GM23338 (cell line): ENCODE measurements around the gene STK24. TPM values are rescaled to one million over a fixed set of nuclear protein-coding genes. Genes with fewer than 3 reads are reported as not detected.

Source experiments
- ATAC-seq: fragments of 200-7000 bp; cut with Tn5 transposase; 3 replicates; pipeline ENCODE4 v1.9.1; 2020
- DNase-seq: peaks from one replicate; pipeline ENCODE4 v3.0.0-alpha.2; 2015; ENCODE audit warnings: low spot score
- H2AFZ ChIP-seq: fragments of 200-600 bp; sonication (generic); 2 replicates; pipeline ENCODE4 v1.8.0; 2016; ENCODE audit warnings: antibody characterized with exemption, mild to moderate bottlenecking, moderate library complexity
- H3F3A ChIP-seq: fragments of 200-600 bp; sonication (generic); replicated peaks from 2 replicates; pipeline ENCODE4 v1.8.0; 2017; ENCODE audit warnings: antibody characterized with exemption, mixed run types, low read depth
- H3K27ac ChIP-seq: fragments of 200-600 bp; sonication (generic); 2 replicates; pipeline ENCODE4 v1.6.1; 2016; ENCODE audit warnings: low read depth
- H3K27me3 ChIP-seq: fragments of 200-600 bp; sonication (generic); 2 replicates; pipeline ENCODE4 v1.8.0; 2016; ENCODE audit warnings: mild to moderate bottlenecking, mixed run types, moderate library complexity; ENCODE audit not compliant: insufficient read depth
- H3K36me3 ChIP-seq: fragments of 200-600 bp; sonication (generic); 2 replicates; pipeline ENCODE4 v1.8.0; 2016; ENCODE audit warnings: mild to moderate bottlenecking; ENCODE audit not compliant: insufficient read depth
- H3K4me1 ChIP-seq: fragments of 200-600 bp; sonication (generic); 2 replicates; pipeline ENCODE4 v1.8.0; 2016; ENCODE audit warnings: mild to moderate bottlenecking, moderate library complexity; ENCODE audit not compliant: insufficient read depth
- H3K4me2 ChIP-seq: fragments of 200-600 bp; sonication (generic); 2 replicates; pipeline ENCODE4 v1.7.1; 2017; ENCODE audit warnings: mixed run types
- H3K4me3 ChIP-seq: fragments of 200-600 bp; sonication (generic); 2 replicates; pipeline ENCODE4 v1.6.1; 2016; ENCODE audit warnings: mixed run types
- H3K79me2 ChIP-seq: fragments of 200-600 bp; sonication (generic); replicated peaks from 2 replicates; pipeline ENCODE4 v1.8.0; 2017; ENCODE audit warnings: mild to moderate bottlenecking; ENCODE audit not compliant: insufficient read depth
- H3K9me2 ChIP-seq: fragments of 200-600 bp; sonication (generic); 2 replicates; pipeline ENCODE4 v1.8.0; 2017; ENCODE audit not compliant: insufficient read depth
- H4K20me1 ChIP-seq: fragments of 200-600 bp; sonication (generic); replicated peaks from 2 replicates; pipeline ENCODE4 v1.8.0; 2017; ENCODE audit warnings: mild to moderate bottlenecking; ENCODE audit not compliant: insufficient read depth
- H3K27ac Mint-ChIP-seq: 2 replicates; pipeline ENCODE4 v1.8.0; 2020; ENCODE audit warnings: inconsistent platforms, mild to moderate bottlenecking, moderate library complexity, mixed read lengths
- H3K27me3 Mint-ChIP-seq: 3 replicates; pipeline ENCODE4 v1.8.0; 2022; ENCODE audit warnings: low read depth, mild to moderate bottlenecking, moderate library complexity, mixed read lengths, inconsistent platforms; ENCODE audit not compliant: insufficient read depth, poor library complexity
- H3K36me3 Mint-ChIP-seq: 3 replicates; pipeline ENCODE4 v1.8.0; 2021; ENCODE audit warnings: low read depth, mild to moderate bottlenecking, inconsistent platforms, moderate library complexity, mixed read lengths
- H3K4me1 Mint-ChIP-seq: 3 replicates; pipeline ENCODE4 v1.8.0; 2020; ENCODE audit warnings: mild to moderate bottlenecking, inconsistent platforms, mixed read lengths
- H3K4me3 Mint-ChIP-seq: 3 replicates; pipeline ENCODE4 v1.8.0; 2021; ENCODE audit warnings: moderate library complexity, mild to moderate bottlenecking, inconsistent platforms, mixed read lengths
- H3K9me3 Mint-ChIP-seq: 3 replicates; pipeline ENCODE4 v1.8.0; 2020; ENCODE audit warnings: moderate library complexity, mild to moderate bottlenecking, inconsistent platforms, mixed read lengths
- CREB1 ChIP-seq: fragments of 250-450 bp; sonication (Bioruptor Pico); IDR thresholded peaks from 2 replicates; pipeline ENCODE4 v1.5.0; 2020; ENCODE audit warnings: low read depth, mild to moderate bottlenecking, moderate library complexity
- EZH2 ChIP-seq: fragments of 200-600 bp; sonication (generic); IDR thresholded peaks from one replicate; pipeline ENCODE4 v1.8.0; 2017; ENCODE audit warnings: antibody characterized with exemption, mild to moderate bottlenecking, low read depth; ENCODE audit not compliant: unreplicated experiment
- JUNB ChIP-seq: IDR thresholded peaks from one replicate; pipeline ENCODE4 v1.6.1; 2016; ENCODE audit warnings: antibody characterized with exemption; ENCODE audit not compliant: unreplicated experiment
- NANOG ChIP-seq: IDR thresholded peaks from 2 replicates; pipeline ENCODE4 v1.6.1; 2016; ENCODE audit warnings: antibody characterized with exemption, borderline replicate concordance
- POLR2AphosphoS5 ChIP-seq: IDR thresholded peaks from 2 replicates; pipeline ENCODE4 v1.6.1; 2016; ENCODE audit warnings: antibody characterized with exemption, low read depth
- STAT1 ChIP-seq: IDR thresholded peaks from one replicate; pipeline ENCODE4 v1.6.1; 2016; ENCODE audit warnings: antibody characterized with exemption; ENCODE audit not compliant: unreplicated experiment
- ZNF114 ChIP-seq: fragments of 250-450 bp; sonication (Bioruptor Pico); IDR thresholded peaks from 2 replicates; pipeline ENCODE4 v1.5.0; 2020; ENCODE audit warnings: mild to moderate bottlenecking, moderate library complexity
- ZNF331 ChIP-seq: fragments of 250-450 bp; sonication (Bioruptor Pico); IDR thresholded peaks from 2 replicates; pipeline ENCODE4 v1.5.0; 2020; ENCODE audit warnings: low read depth, mild to moderate bottlenecking, moderate library complexity
- polyA plus RNA-seq: library from polyadenylated mRNA; unstranded; fragments of >200 nt; fragmentation: Nextera tagmentation; extraction: Ambion mirVana; gene quantifications from 2 replicates; pipeline ENCODE4 v1.2.1, GENCODE V29; 2016
- total RNA-seq: library from RNA; depleted of rRNA; stranded (reverse); fragments of >200 nt; shearing (Covaris generic); gene quantifications from 2 replicates; pipeline ENCODE4 v1.2.3, GENCODE V29; 2014
- TF ChIP-seq, protein P1 (sequence below): IDR thresholded peaks from one replicate; pipeline ENCODE4 v1.6.1; 2018; ENCODE audit warnings: antibody characterized with exemption; ENCODE audit not compliant: unreplicated experiment
- TF ChIP-seq, protein P2 (sequence below): IDR thresholded peaks from 2 replicates; pipeline ENCODE4 v1.6.1; 2016; ENCODE audit warnings: antibody characterized with exemption
- TF ChIP-seq, protein P3 (sequence below): fragments of 250-450 bp; sonication (Bioruptor Pico); IDR thresholded peaks from 2 replicates; pipeline ENCODE4 v1.5.0; 2020; ENCODE audit warnings: mild to moderate bottlenecking, moderate library complexity

STK24 gene
- total and polyA plus RNA-seq, 2 experiments from 2014 or later: 56.5 to 144 TPM

- TF ChIP-seq ZNF114 (CRISPR knock-in tag) (no peak), POLR2AphosphoS5 (no peak), CREB1 (CRISPR knock-in tag) (no peak)
- TF ChIP-seq, protein P1, sequence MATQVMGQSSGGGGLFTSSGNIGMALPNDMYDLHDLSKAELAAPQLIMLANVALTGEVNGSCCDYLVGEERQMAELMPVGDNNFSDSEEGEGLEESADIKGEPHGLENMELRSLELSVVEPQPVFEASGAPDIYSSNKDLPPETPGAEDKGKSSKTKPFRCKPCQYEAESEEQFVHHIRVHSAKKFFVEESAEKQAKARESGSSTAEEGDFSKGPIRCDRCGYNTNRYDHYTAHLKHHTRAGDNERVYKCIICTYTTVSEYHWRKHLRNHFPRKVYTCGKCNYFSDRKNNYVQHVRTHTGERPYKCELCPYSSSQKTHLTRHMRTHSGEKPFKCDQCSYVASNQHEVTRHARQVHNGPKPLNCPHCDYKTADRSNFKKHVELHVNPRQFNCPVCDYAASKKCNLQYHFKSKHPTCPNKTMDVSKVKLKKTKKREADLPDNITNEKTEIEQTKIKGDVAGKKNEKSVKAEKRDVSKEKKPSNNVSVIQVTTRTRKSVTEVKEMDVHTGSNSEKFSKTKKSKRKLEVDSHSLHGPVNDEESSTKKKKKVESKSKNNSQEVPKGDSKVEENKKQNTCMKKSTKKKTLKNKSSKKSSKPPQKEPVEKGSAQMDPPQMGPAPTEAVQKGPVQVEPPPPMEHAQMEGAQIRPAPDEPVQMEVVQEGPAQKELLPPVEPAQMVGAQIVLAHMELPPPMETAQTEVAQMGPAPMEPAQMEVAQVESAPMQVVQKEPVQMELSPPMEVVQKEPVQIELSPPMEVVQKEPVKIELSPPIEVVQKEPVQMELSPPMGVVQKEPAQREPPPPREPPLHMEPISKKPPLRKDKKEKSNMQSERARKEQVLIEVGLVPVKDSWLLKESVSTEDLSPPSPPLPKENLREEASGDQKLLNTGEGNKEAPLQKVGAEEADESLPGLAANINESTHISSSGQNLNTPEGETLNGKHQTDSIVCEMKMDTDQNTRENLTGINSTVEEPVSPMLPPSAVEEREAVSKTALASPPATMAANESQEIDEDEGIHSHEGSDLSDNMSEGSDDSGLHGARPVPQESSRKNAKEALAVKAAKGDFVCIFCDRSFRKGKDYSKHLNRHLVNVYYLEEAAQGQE: no peak
- TF ChIP-seq, protein P2, sequence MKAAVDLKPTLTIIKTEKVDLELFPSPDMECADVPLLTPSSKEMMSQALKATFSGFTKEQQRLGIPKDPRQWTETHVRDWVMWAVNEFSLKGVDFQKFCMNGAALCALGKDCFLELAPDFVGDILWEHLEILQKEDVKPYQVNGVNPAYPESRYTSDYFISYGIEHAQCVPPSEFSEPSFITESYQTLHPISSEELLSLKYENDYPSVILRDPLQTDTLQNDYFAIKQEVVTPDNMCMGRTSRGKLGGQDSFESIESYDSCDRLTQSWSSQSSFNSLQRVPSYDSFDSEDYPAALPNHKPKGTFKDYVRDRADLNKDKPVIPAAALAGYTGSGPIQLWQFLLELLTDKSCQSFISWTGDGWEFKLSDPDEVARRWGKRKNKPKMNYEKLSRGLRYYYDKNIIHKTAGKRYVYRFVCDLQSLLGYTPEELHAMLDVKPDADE: no peak
These were observed 118.5 kb downstream of the STK24 start (continued) for GRCh38 chr13:98458431-98458830.

- Mint-ChIP-seq H3K36me3 (peaks cover 73% of the 10 kb centered on the region), H3K27ac (no peak overlapping the region), H3K4me1 (peaks cover 4% of the 10 kb centered on the region), H3K27me3 (peaks cover 6% of the 10 kb centered on the region), H3K9me3 (no peaks in the 10 kb centered on the region; the same call in 2 of the 3 replicates), H3K4me3 (no peak overlapping the region)
- no peaks in the 10 kb centered on the region for H3F3A ChIP-seq
- no peak overlapping the region for H3K4me3 ChIP-seq
- H3K27me3 ChIP-seq: no peaks in the 10 kb centered on the region
- H3K27ac ChIP-seq: no peak overlapping the region
- H3K4me2 ChIP-seq: no peak overlapping the region
- no peaks in the 10 kb centered on the region for H3K9me2 ChIP-seq
- no peak for ATAC-seq
- H3K79me2 ChIP-seq: peaks cover 5% of the 10 kb centered on the region; the same call in 1 of the 2 replicates
- no peak overlapping the region for H2AFZ ChIP-seq
- no peak for DNase-seq
- H4K20me1 ChIP-seq: peaks cover 5% of the 10 kb centered on the region
- peaks cover 2% of the 10 kb centered on the region for H3K4me1 ChIP-seq
- peaks cover 10% of the 10 kb centered on the region for H3K36me3 ChIP-seq
- TF ChIP-seq STAT1 (no peak), ZNF114 (CRISPR knock-in tag) (no peak), NANOG (no peak), EZH2 (no peak), ZNF331 (CRISPR knock-in tag) (no peak), JUNB (no peak), CREB1 (CRISPR knock-in tag) (no peak)
- TF ChIP-seq, protein P3, sequence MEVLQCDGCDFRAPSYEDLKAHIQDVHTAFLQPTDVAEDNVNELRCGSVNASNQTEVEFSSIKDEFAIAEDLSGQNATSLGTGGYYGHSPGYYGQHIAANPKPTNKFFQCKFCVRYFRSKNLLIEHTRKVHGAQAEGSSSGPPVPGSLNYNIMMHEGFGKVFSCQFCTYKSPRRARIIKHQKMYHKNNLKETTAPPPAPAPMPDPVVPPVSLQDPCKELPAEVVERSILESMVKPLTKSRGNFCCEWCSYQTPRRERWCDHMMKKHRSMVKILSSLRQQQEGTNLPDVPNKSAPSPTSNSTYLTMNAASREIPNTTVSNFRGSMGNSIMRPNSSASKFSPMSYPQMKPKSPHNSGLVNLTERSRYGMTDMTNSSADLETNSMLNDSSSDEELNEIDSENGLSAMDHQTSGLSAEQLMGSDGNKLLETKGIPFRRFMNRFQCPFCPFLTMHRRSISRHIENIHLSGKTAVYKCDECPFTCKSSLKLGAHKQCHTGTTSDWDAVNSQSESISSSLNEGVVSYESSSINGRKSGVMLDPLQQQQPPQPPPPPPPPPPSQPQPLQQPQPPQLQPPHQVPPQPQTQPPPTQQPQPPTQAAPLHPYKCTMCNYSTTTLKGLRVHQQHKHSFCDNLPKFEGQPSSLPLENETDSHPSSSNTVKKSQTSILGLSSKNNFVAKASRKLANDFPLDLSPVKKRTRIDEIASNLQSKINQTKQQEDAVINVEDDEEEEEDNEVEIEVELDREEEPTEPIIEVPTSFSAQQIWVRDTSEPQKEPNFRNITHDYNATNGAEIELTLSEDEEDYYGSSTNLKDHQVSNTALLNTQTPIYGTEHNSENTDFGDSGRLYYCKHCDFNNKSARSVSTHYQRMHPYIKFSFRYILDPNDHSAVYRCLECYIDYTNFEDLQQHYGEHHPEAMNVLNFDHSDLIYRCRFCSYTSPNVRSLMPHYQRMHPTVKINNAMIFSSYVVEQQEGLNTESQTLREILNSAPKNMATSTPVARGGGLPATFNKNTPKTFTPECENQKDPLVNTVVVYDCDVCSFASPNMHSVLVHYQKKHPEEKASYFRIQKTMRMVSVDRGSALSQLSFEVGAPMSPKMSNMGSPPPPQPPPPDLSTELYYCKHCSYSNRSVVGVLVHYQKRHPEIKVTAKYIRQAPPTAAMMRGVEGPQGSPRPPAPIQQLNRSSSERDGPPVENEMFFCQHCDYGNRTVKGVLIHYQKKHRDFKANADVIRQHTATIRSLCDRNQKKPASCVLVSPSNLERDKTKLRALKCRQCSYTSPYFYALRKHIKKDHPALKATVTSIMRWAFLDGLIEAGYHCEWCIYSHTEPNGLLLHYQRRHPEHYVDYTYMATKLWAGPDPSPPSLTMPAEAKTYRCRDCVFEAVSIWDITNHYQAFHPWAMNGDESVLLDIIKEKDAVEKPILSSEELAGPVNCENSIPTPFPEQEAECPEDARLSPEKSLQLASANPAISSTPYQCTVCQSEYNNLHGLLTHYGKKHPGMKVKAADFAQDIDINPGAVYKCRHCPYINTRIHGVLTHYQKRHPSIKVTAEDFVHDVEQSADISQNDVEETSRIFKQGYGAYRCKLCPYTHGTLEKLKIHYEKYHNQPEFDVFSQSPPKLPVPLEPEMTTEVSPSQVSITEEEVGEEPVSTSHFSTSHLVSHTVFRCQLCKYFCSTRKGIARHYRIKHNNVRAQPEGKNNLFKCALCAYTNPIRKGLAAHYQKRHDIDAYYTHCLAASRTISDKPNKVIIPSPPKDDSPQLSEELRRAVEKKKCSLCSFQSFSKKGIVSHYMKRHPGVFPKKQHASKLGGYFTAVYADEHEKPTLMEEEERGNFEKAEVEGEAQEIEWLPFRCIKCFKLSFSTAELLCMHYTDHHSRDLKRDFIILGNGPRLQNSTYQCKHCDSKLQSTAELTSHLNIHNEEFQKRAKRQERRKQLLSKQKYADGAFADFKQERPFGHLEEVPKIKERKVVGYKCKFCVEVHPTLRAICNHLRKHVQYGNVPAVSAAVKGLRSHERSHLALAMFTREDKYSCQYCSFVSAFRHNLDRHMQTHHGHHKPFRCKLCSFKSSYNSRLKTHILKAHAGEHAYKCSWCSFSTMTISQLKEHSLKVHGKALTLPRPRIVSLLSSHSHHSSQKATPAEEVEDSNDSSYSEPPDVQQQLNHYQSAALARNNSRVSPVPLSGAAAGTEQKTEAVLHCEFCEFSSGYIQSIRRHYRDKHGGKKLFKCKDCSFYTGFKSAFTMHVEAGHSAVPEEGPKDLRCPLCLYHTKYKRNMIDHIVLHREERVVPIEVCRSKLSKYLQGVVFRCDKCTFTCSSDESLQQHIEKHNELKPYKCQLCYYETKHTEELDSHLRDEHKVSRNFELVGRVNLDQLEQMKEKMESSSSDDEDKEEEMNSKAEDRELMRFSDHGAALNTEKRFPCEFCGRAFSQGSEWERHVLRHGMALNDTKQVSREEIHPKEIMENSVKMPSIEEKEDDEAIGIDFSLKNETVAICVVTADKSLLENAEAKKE (CRISPR knock-in tag): no peak
- TF ChIP-seq, protein P1: no peak
These were observed 119.9 kb downstream of the STK24 start for GRCh38 chr13:98457053-98457452.
